ENCODE data around the gene SFMBT1.

DNA sequence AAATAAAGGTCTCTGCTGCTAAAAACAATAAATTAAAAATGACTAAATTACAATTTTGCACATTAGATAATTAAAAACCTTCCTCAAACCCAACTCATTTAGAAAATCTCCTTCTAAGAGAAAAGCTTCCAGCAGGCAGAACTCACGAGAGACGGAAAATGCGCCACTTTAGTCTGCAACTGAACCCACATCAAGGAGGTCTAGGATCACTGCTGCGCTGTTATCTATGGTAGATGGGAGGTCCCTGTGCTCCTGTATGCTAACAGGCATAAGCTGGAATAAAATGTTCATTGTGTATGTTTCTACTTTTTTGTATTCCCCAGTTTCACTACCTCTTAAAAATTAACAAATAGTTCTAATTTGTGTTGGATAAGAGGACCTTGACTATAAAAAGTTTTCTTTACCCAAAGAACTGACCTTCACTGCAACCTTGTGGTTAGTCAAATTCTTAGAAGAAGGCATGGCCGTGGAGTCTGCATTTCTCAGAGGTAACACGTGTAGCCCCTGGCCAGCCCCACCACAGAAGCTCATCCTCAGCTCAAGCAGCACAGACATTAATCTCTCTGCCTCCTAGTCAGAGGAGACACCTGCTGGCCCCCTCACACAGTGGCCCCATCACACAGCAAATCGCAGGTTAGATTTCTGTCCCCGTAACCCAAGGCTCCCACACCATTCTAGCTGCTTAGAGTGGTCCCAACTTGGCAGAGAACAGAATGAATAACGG lies 170.8 kb downstream of the SFMBT1 start:
- no peak for TF ChIP-seq CTCF (IDR thresholded peaks at IDR 0.05; ENCODE audit: borderline replicate concordance, extremely low read depth, low read length, poor library complexity, severe bottlenecking)
- TF ChIP-seq EZH2 (IDR thresholded peaks at IDR 0.05; ENCODE audit: borderline replicate concordance, low read depth, low read length, severe bottlenecking), result no peak

Measured in DND-41 (cell line).